GM12878 (cell line): ENCODE data around the gene PIAS2. TPM values are rescaled to one million over a fixed set of nuclear protein-coding genes. Genes with fewer than 3 reads are reported as not detected.

Source experiments
- ATAC-seq: fragments of 200-7000 bp; cut with Tn5 transposase; 3 replicates; pipeline ENCODE4 v1.9.1; 2020; ENCODE audit warnings: mild to moderate bottlenecking, moderate library complexity
- Bru-seq: library from RNA; stranded (reverse); fragments of 400-500 nt; gene quantifications from one replicate; lab custom pipeline; 2021; lab: Mats Ljungman, UMichigan
- BruChase-seq, 2 experiments: library from RNA; stranded (reverse); fragments of 400-500 nt; gene quantifications; one replicate each; lab custom pipeline; 2021; lab: Mats Ljungman, UMichigan
- BruUV-seq: library from RNA; stranded (reverse); fragments of 400-500 nt; replicated peaks from 2 replicates; lab custom pipeline; 2021; lab: Mats Ljungman, UMichigan
- CTCF ChIA-PET: fragments of 300-600 bp; sonication (Branson Sonifier 250); formaldehyde crosslinking; extraction: SDS; loops from one replicate; lab custom pipeline; 2021; ENCODE audit warnings: inconsistent platforms; lab: Yijun Ruan, JAX
- POLR2A ChIA-PET: fragments of 350-600 bp; formaldehyde crosslinking; extraction: SDS; loops from one replicate; lab custom pipeline; 2021; ENCODE audit warnings: inconsistent platforms; lab: Charles Lee
- RAD21 ChIA-PET: fragments of 300-600 bp; sonication (Branson Sonifier 250); formaldehyde crosslinking; loops from one replicate; lab custom pipeline; 2023; ENCODE audit warnings: antibody characterized with exemption; ENCODE audit not compliant: unreplicated experiment; lab: Charles Lee
- SMC1A ChIA-PET: fragments of 300-600 bp; sonication (Branson Sonifier 250); formaldehyde crosslinking; loops from one replicate; lab custom pipeline; 2023; ENCODE audit not compliant: unreplicated experiment, uncharacterized antibody; lab: Charles Lee
- DNase-seq: peaks from one replicate; pipeline ENCODE4 v3.0.0-alpha.2; 2011; ENCODE audit warnings: low read depth, low spot score
- FAIRE-seq: peaks from 3 replicates; lab custom pipeline; 2011; peaks lifted over from hg19 to GRCh38; lab: Jason Lieb, UNC
- H2AFZ ChIP-seq: 2 replicates; pipeline ENCODE4 v1.6.0; 2011; ENCODE audit warnings: low read depth, low read length, control low read depth; ENCODE audit not compliant: control insufficient read depth
- H3K27ac ChIP-seq: 2 replicates; pipeline ENCODE4 v1.5.1; 2011; ENCODE audit warnings: control low read depth; ENCODE audit not compliant: control insufficient read depth, insufficient read depth
- H3K27me3 ChIP-seq, 2 experiments: replicated peaks in 1 of 2; 2 replicates each; pipeline versions ENCODE4 v1.6.0 to v1.6.1; 2011; ENCODE audit warnings: low read length in 1 of 2; ENCODE audit not compliant: control insufficient read depth in 2 of 2, insufficient read depth in 2 of 2
- H3K36me3 ChIP-seq, 2 experiments: 2 replicates each; pipeline ENCODE4 v1.5.1; 2011; ENCODE audit warnings: low read length in 1 of 2; ENCODE audit not compliant: control insufficient read depth in 2 of 2, insufficient read depth in 2 of 2
- H3K4me1 ChIP-seq: 2 replicates; pipeline ENCODE4 v1.6.1; 2011; ENCODE audit warnings: mild to moderate bottlenecking, low read length, moderate library complexity, mixed read lengths; ENCODE audit not compliant: control insufficient read depth, insufficient read depth
- H3K4me2 ChIP-seq: 2 replicates; pipeline ENCODE4 v1.6.0; 2011; ENCODE audit warnings: control low read depth; ENCODE audit not compliant: control insufficient read depth, insufficient read depth
- H3K4me3 ChIP-seq: fragments of 200-600 bp; sonication (generic); 2 replicates; pipeline ENCODE4 v1.5.1; 2016
- H3K79me2 ChIP-seq: 2 replicates; pipeline ENCODE4 v1.6.0; 2011; ENCODE audit warnings: low read length; ENCODE audit not compliant: control insufficient read depth, insufficient read depth
- H3K9ac ChIP-seq: 2 replicates; pipeline ENCODE4 v1.8.0; 2011; ENCODE audit warnings: low read length, control low read depth, mixed read lengths; ENCODE audit not compliant: control insufficient read depth, insufficient read depth
- H3K9me3 ChIP-seq: replicated peaks from 3 replicates; pipeline ENCODE4 v1.5.1; 2011; ENCODE audit warnings: mild to moderate bottlenecking, low read length; ENCODE audit not compliant: control insufficient read depth, insufficient read depth
- H4K20me1 ChIP-seq: 2 replicates; pipeline ENCODE4 v1.6.0; 2011; ENCODE audit not compliant: control insufficient read depth, insufficient read depth
- MTA3 ChIP-seq: IDR thresholded peaks from 2 replicates; pipeline ENCODE4 v1.6.1; 2012; ENCODE audit warnings: low read length, inconsistent platforms, borderline replicate concordance
- SMAD1 ChIP-seq: fragments of 450-650 bp; IDR thresholded peaks from 2 replicates; pipeline ENCODE4 v1.6.1; 2018; ENCODE audit warnings: mild to moderate bottlenecking, low read depth; ENCODE audit not compliant: partially characterized antibody
- SPI1 ChIP-seq: IDR thresholded peaks from 2 replicates; pipeline ENCODE4 v1.6.1; 2011; ENCODE audit warnings: low read depth, mild to moderate bottlenecking, low read length, moderate library complexity, borderline replicate concordance; ENCODE audit not compliant: insufficient read depth
- SUPT20H ChIP-seq: IDR thresholded peaks from 2 replicates; pipeline ENCODE4 v1.6.1; 2011; ENCODE audit warnings: low read depth, mild to moderate bottlenecking, low read length, moderate library complexity, borderline replicate concordance; ENCODE audit not compliant: control insufficient read depth
- YBX1 ChIP-seq: fragments of 450-650 bp; IDR thresholded peaks from 2 replicates; pipeline ENCODE4 v1.6.1; 2016; ENCODE audit warnings: antibody characterized with exemption
- WGBS: methylation state at CpG from one replicate; pipeline ENCODE4 v1.1.6; 2016; ENCODE audit warnings: low lambda C conversion rate; ENCODE audit not compliant: insufficient replicate concordance, insufficient coverage; ENCODE audit errors: missing lambda C conversion rate; 5-methylcytosine and 5-hydroxymethylcytosine counted together
- in situ Hi-C: fragments of 300-500 bp; cut with MboI; formaldehyde crosslinking; loops from 9 replicates; pipeline ENCODE4 v1.14.3; 2018; ENCODE audit warnings: mixed read lengths
- intact Hi-C: fragments of 100-400 bp; cut with micrococcal nuclease; formaldehyde crosslinking; loops from one replicate; pipeline ENCODE4 v1.14.2; 2022; ENCODE audit not compliant: unreplicated experiment
- long read RNA-seq, 2 experiments: library from polyadenylated mRNA; unstranded; transcript quantifications; one replicate each; pipeline ENCODE4 v2.0.0, GENCODE V29; 2019 to 2020
- polyA minus RNA-seq, 3 experiments: library from RNA; depleted of rRNA, polyadenylated mRNA; stranded (reverse); fragments of >200 nt; gene quantifications; 2 replicates each; pipeline ENCODE4 v1.2.3, GENCODE V29; 2011
- polyA plus RNA-seq, 11 experiments: library from polyadenylated mRNA; depleted of rRNA in 4 of 11; unstranded in 6 of 11; stranded (reverse) in 5 of 11; fragments of >200 nt; fragmentation: Nextera tagmentation in 4 of 11; fragmentation: Illumina TruSeq in 1 of 11; extraction: Ambion mirVana in 4 of 11; extraction: Trizol in 1 of 11; gene quantifications; 1 replicate in 1 of 11; 2 replicates in 10 of 11; pipeline versions ENCODE4 v1.2.1 to v1.2.3, GENCODE V29; 2011 to 2016; ENCODE audit warnings: inconsistent platforms in 2 of 11, missing spikeins in 2 of 11, low read depth in 1 of 11
- total RNA-seq, 4 experiments: library from RNA; depleted of rRNA in 3 of 4; stranded (reverse); fragments of >200 nt in 3 of 4; fragmentation: Illumina TruSeq in 1 of 4; extraction: Trizol in 1 of 4; gene quantifications; 2 replicates each; pipeline versions ENCODE4 v1.2.1 to v1.2.3, GENCODE V29; 2013 to 2021
- TF ChIP-seq, protein P1 (sequence below): fragments of 450-650 bp; IDR thresholded peaks from 2 replicates; pipeline ENCODE4 v1.6.1; 2017; ENCODE audit warnings: mild to moderate bottlenecking
- TF ChIP-seq, protein P2 (sequence below): fragments of 450-650 bp; IDR thresholded peaks from 2 replicates; pipeline ENCODE4 v1.6.1; 2017; ENCODE audit warnings: mild to moderate bottlenecking, low read depth, inconsistent platforms; ENCODE audit not compliant: poor library complexity, severe bottlenecking
- TF ChIP-seq, protein P3 (sequence below): fragments of 150-350 bp; IDR thresholded peaks from 2 replicates; pipeline ENCODE4 v1.6.1; 2014; ENCODE audit warnings: mild to moderate bottlenecking, low read depth, low read length

PIAS2 gene, protein sequence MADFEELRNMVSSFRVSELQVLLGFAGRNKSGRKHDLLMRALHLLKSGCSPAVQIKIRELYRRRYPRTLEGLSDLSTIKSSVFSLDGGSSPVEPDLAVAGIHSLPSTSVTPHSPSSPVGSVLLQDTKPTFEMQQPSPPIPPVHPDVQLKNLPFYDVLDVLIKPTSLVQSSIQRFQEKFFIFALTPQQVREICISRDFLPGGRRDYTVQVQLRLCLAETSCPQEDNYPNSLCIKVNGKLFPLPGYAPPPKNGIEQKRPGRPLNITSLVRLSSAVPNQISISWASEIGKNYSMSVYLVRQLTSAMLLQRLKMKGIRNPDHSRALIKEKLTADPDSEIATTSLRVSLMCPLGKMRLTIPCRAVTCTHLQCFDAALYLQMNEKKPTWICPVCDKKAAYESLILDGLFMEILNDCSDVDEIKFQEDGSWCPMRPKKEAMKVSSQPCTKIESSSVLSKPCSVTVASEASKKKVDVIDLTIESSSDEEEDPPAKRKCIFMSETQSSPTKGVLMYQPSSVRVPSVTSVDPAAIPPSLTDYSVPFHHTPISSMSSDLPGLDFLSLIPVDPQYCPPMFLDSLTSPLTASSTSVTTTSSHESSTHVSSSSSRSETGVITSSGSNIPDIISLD
- total RNA-seq (2013; cell fraction: nucleolus; rRNA removed), result 141 and 148 TPM in 2 replicates
- total RNA-seq (2014; rRNA removed) (20.7 and 26.4 TPM in 2 replicates), total RNA-seq (2014; rRNA removed; fragmentation: Illumina TruSeq; extraction: Trizol) (24.2 and 25.9 TPM in 2 replicates), total RNA-seq (2021) (25.2 and 32.2 TPM in 2 replicates), polyA plus RNA-seq (2011; rRNA removed) (13.0 and 18.7 TPM in 2 replicates), polyA plus RNA-seq (2014; fragmentation: Illumina TruSeq; extraction: Trizol) (27.9 and 32.2 TPM in 2 replicates), polyA plus RNA-seq (2014; fragmentation: Nextera tagmentation; extraction: Ambion mirVana) (1 to 10 TPM; 4.0 to 7.2 TPM), polyA plus RNA-seq (2014; rRNA removed) (10.6 and 13.6 TPM in 2 replicates), polyA plus RNA-seq (2016; fragmentation: Nextera tagmentation; extraction: Ambion mirVana) (10 to 100 TPM; 29.2 to 31.8 TPM), polyA minus RNA-seq (2011; rRNA and poly(A)+ RNA removed) (16.0 and 17.7 TPM in 2 replicates), Bru-seq, nascent RNA (percentile 72 among the genes with signal in this experiment), BruChase-seq, experiment 1, labeled RNA remaining after a 6-hour chase (percentile 76 among the genes with signal in this experiment), BruChase-seq, experiment 2, labeled RNA remaining after a 2-hour chase (percentile 78 among the genes with signal in this experiment)
- 9.0 TPM for polyA plus RNA-seq (2011; ENCODE audit: low read depth)
- 9.5 and 14.5 TPM in 2 replicates for polyA plus RNA-seq (2011; cell fraction: cytosol; rRNA removed)
- 26.2 and 26.8 TPM in 2 replicates for polyA plus RNA-seq (2011; cell fraction: nucleus; rRNA removed)
- polyA plus RNA-seq (2012), result 8.7 and 12.2 TPM in 2 replicates
- 4.3 and 10.1 TPM in 2 replicates for polyA minus RNA-seq (2011; cell fraction: cytosol; rRNA and poly(A)+ RNA removed)
- polyA minus RNA-seq (2011; cell fraction: nucleus; rRNA and poly(A)+ RNA removed), result 36.9 and 57.9 TPM in 2 replicates
- long read RNA-seq, experiment 1, full-length matches to known transcripts, result 11 of 23 reads
- long read RNA-seq, experiment 1, partial matches to known transcripts, result 4 of 23 reads
- long read RNA-seq, experiment 1, other reads (novel, unspliced or antisense), result 8 of 23 reads
- long read RNA-seq, experiment 2, full-length matches to known transcripts, result 4 of 13 reads
- long read RNA-seq, experiment 2, partial matches to known transcripts, result 4 of 13 reads
- long read RNA-seq, experiment 2, other reads (novel, unspliced or antisense), result 5 of 13 reads

DNA sequence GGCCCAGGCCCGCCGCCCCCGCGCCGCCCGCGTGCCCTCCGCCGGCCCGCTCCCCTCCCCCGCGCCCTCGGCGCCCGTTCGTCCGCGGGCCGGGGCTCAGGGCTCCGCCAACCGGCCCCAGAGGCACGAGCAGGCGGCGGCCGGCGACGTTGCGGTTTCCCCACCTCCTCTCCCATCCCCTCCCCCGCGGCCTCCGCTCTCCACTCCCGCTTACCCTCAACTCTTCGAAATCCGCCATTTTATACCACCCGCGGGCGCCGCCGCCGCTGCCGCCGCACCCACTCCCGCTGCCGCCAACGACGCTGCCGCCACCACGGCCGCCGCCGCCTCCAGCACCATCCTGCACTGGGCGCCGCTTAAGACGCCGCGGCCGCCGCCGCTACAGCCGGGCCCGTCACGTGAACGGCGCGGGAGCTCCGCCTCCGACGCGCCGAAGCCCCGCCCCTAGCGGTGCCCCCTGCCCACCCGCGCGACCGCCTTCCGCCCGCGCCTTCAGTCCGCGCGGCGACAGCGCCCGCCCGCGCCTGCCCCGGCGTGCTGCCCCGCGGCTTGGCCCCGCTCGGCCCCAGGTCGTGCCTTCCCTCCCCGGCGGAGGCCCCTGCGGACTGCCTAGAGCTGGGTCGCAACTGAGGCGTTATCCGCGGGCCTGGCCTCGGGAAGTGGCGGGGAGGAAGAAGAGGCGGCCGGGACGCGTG lies at the start of gene PIAS2, which contains the start of gene KATNAL2:
PIAS2 (minus strand) TSS at position 400 of the 695 bp plus-strand sequence; CDS start at position 238, 162 bp downstream.
KATNAL2 (plus strand) TSS at position 495 of the 695 bp plus-strand sequence. CDS start 29,271 bp downstream, outside the sequence.
- FAIRE-seq, result no peak
- ChIA-PET SMC1A (interaction anchor here (0.8 to 1.4 kb wide), 7 partner anchors 24 to 262 kb away, joined by 3 to 7 read pairs (median 3); no protein-coding TSS in a partner anchor), POLR2A (interaction anchor here (1.4 to 1.6 kb wide), 2 partner anchors 24 to 26 kb away, joined by 5 to 7 read pairs; no protein-coding TSS in a partner anchor), CTCF (interaction anchor here (0.6 to 1.6 kb wide), 8 partner anchors 24 to 261 kb away, joined by 3 to 6 read pairs (median 3); no protein-coding TSS in a partner anchor), RAD21 (interaction anchor here (1.0 to 2.0 kb wide), 12 partner anchors 20 to 636 kb away, joined by 3 to 13 read pairs (median 4); no protein-coding TSS in a partner anchor)
- Histone ChIP-seq H3K27ac (peak within 1 kb of the TSS; percentile 82), H3K36me3 (no peaks in the 10 kb centered on the region), H3K4me2 (peak within 1 kb of the TSS; percentile 92), H2AFZ (peak within 1 kb of the TSS; percentile 94), H3K79me2 (peaks cover 39% of the 10 kb centered on the region), H3K9me3 (no peaks in the 10 kb centered on the region), H3K27me3 (no peaks in the 10 kb centered on the region), H3K4me3 (peak within 1 kb of the TSS; percentile 94), H3K9ac (peak within 1 kb of the TSS; percentile 90), H3K4me1 (no peaks in the 10 kb centered on the region; the same call in 1 of the 2 replicates), H4K20me1 (no peaks in the 10 kb centered on the region)
- ATAC-seq, result peak; percentile 90
- intact Hi-C loops, result loop anchor here (10.0 kb wide), 2 partner anchors 248 to 262 kb away; partner anchors contain the start of gene LOXHD1
- no TSS peak for BruUV-seq
- under 1% methylated on average over 54 of the region's 107 CpGs for whole genome bisulfite sequencing
- in situ Hi-C loops, result no loop called here
- no peak for DNase-seq
- TF ChIP-seq, protein P1, sequence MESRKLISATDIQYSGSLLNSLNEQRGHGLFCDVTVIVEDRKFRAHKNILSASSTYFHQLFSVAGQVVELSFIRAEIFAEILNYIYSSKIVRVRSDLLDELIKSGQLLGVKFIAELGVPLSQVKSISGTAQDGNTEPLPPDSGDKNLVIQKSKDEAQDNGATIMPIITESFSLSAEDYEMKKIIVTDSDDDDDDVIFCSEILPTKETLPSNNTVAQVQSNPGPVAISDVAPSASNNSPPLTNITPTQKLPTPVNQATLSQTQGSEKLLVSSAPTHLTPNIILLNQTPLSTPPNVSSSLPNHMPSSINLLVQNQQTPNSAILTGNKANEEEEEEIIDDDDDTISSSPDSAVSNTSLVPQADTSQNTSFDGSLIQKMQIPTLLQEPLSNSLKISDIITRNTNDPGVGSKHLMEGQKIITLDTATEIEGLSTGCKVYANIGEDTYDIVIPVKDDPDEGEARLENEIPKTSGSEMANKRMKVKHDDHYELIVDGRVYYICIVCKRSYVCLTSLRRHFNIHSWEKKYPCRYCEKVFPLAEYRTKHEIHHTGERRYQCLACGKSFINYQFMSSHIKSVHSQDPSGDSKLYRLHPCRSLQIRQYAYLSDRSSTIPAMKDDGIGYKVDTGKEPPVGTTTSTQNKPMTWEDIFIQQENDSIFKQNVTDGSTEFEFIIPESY, result no peak
- TF ChIP-seq MTA3 (no peak), SPI1 (no peak), SMAD1 (no peak), YBX1 (no peak), SUPT20H (no peak)
- TF ChIP-seq, protein P2, sequence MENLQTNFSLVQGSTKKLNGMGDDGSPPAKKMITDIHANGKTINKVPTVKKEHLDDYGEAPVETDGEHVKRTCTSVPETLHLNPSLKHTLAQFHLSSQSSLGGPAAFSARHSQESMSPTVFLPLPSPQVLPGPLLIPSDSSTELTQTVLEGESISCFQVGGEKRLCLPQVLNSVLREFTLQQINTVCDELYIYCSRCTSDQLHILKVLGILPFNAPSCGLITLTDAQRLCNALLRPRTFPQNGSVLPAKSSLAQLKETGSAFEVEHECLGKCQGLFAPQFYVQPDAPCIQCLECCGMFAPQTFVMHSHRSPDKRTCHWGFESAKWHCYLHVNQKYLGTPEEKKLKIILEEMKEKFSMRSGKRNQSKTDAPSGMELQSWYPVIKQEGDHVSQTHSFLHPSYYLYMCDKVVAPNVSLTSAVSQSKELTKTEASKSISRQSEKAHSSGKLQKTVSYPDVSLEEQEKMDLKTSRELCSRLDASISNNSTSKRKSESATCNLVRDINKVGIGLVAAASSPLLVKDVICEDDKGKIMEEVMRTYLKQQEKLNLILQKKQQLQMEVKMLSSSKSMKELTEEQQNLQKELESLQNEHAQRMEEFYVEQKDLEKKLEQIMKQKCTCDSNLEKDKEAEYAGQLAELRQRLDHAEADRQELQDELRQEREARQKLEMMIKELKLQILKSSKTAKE, result no peak
- TF ChIP-seq, protein P3, sequence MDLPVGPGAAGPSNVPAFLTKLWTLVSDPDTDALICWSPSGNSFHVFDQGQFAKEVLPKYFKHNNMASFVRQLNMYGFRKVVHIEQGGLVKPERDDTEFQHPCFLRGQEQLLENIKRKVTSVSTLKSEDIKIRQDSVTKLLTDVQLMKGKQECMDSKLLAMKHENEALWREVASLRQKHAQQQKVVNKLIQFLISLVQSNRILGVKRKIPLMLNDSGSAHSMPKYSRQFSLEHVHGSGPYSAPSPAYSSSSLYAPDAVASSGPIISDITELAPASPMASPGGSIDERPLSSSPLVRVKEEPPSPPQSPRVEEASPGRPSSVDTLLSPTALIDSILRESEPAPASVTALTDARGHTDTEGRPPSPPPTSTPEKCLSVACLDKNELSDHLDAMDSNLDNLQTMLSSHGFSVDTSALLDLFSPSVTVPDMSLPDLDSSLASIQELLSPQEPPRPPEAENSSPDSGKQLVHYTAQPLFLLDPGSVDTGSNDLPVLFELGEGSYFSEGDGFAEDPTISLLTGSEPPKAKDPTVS, result no peak
